Neuronal stem cell (in vitro differentiated cells): ENCODE results near the gene GJB6.

Experiments
- DNase-seq: peaks from one replicate; pipeline ENCODE4 v3.0.0-alpha.2; 2013; ENCODE audit warnings: low spot score
- H2AFZ ChIP-seq: one replicate; pipeline ENCODE4 v1.6.1; 2013; ENCODE audit warnings: mild to moderate bottlenecking, low read length, inconsistent platforms
- H2AK5ac ChIP-seq: 2 replicates; pipeline ENCODE4 v1.6.1; 2013; ENCODE audit warnings: low read depth, mild to moderate bottlenecking, inconsistent platforms, low read length, moderate library complexity, mixed read lengths
- H2BK120ac ChIP-seq: 2 replicates; pipeline ENCODE4 v1.6.1; 2013; ENCODE audit warnings: low read depth, mild to moderate bottlenecking, inconsistent platforms, low read length, moderate library complexity, mixed read lengths
- H2BK12ac ChIP-seq: one replicate; pipeline ENCODE4 v1.6.1; 2013; ENCODE audit warnings: low read length, inconsistent platforms
- H2BK15ac ChIP-seq: 2 replicates; pipeline ENCODE4 v1.6.1; 2013; ENCODE audit warnings: mild to moderate bottlenecking, low read length, inconsistent platforms, mixed read lengths
- H2BK5ac ChIP-seq: one replicate; pipeline ENCODE4 v1.6.1; 2013; ENCODE audit warnings: inconsistent platforms, mild to moderate bottlenecking, low read length, moderate library complexity
- H3K14ac ChIP-seq: one replicate; pipeline ENCODE4 v1.6.1; 2013; ENCODE audit warnings: low read length, inconsistent platforms
- H3K18ac ChIP-seq: 2 replicates; pipeline ENCODE4 v1.6.1; 2013; ENCODE audit warnings: low read length, inconsistent platforms
- H3K23ac ChIP-seq: 2 replicates; pipeline ENCODE4 v1.6.1; 2013; ENCODE audit warnings: low read depth, mild to moderate bottlenecking, mixed read lengths, low read length, inconsistent platforms; ENCODE audit not compliant: poor library complexity
- H3K27ac ChIP-seq: replicated peaks from 3 replicates; pipeline ENCODE4 v1.5.1; 2013; ENCODE audit warnings: low read length, inconsistent platforms
- H3K27me3 ChIP-seq, 3 experiments: 2 replicates each; pipeline ENCODE4 v1.6.1; 2013; ENCODE audit warnings: low read length in 3 of 3, mild to moderate bottlenecking in 2 of 3, inconsistent platforms in 1 of 3, low read depth in 1 of 3, mixed read lengths in 1 of 3, moderate library complexity in 1 of 3; ENCODE audit not compliant: control insufficient read depth in 3 of 3, insufficient read depth in 3 of 3
- H3K36me3 ChIP-seq, 2 donors: replicated peaks in 1 of 2; 2 replicates each; pipeline ENCODE4 v1.6.1; 2013; ENCODE audit warnings: low read length in 2 of 2; ENCODE audit not compliant: control insufficient read depth in 2 of 2, insufficient read depth in 2 of 2
- H3K4ac ChIP-seq: 2 replicates; pipeline ENCODE4 v1.6.1; 2013; ENCODE audit warnings: inconsistent platforms, mild to moderate bottlenecking, low read length, moderate library complexity
- H3K4me1 ChIP-seq, 2 donors: 1 replicate in 1 of 2; 2 replicates in 1 of 2; pipeline ENCODE4 v1.6.1; 2013; ENCODE audit warnings: low read length in 2 of 2, low read depth in 1 of 2; ENCODE audit not compliant: control insufficient read depth in 2 of 2, insufficient read depth in 1 of 2
- H3K4me2 ChIP-seq: one replicate; pipeline ENCODE4 v1.6.1; 2013; ENCODE audit warnings: mild to moderate bottlenecking, low read length, inconsistent platforms; ENCODE audit not compliant: insufficient read depth, poor library complexity, severe bottlenecking
- H3K4me3 ChIP-seq, 2 donors: 2 replicates each; pipeline ENCODE4 v1.5.1; 2013; ENCODE audit warnings: low read length in 2 of 2, mild to moderate bottlenecking in 2 of 2, inconsistent platforms in 1 of 2, moderate library complexity in 1 of 2
- H3K79me1 ChIP-seq: one replicate; pipeline ENCODE4 v1.6.1; 2013; ENCODE audit warnings: low read depth, mild to moderate bottlenecking, inconsistent platforms, low read length, moderate library complexity
- H3K9ac ChIP-seq: one replicate; pipeline ENCODE4 v1.6.1; 2013; ENCODE audit warnings: mild to moderate bottlenecking, low read depth, low read length, inconsistent platforms; ENCODE audit not compliant: poor library complexity
- H3K9me3 ChIP-seq, 2 donors: replicated peaks in 1 of 2; 2 replicates each; pipeline versions ENCODE3 to v1.6.1; 2013; ENCODE audit warnings: low read length in 2 of 2, mild to moderate bottlenecking in 2 of 2, inconsistent platforms in 1 of 2, low read depth in 1 of 2, mixed read lengths in 1 of 2, moderate library complexity in 1 of 2; ENCODE audit not compliant: control insufficient read depth in 2 of 2, insufficient read depth in 1 of 2
- H4K8ac ChIP-seq: one replicate; pipeline ENCODE4 v1.6.1; 2013; ENCODE audit warnings: low read depth, mild to moderate bottlenecking, inconsistent platforms, low read length, moderate library complexity
- H4K91ac ChIP-seq: one replicate; pipeline ENCODE4 v1.6.1; 2013; ENCODE audit warnings: low read length, low read depth, mild to moderate bottlenecking, inconsistent platforms; ENCODE audit not compliant: poor library complexity
- WGBS, 2 donors: extraction: QIAGEN DNeasy Blood & Tissue Kit; methylation state at CpG; one replicate each; pipeline ENCODE4 v1.1.7; 2013; ENCODE audit warnings: missing lambda C conversion rate in 2 of 2, mixed read lengths in 1 of 2; ENCODE audit not compliant: insufficient read length in 2 of 2, insufficient replicate concordance in 1 of 2; ENCODE audit errors: extremely low coverage in 2 of 2; 5-methylcytosine and 5-hydroxymethylcytosine counted together

Gene GJB6

DNA sequence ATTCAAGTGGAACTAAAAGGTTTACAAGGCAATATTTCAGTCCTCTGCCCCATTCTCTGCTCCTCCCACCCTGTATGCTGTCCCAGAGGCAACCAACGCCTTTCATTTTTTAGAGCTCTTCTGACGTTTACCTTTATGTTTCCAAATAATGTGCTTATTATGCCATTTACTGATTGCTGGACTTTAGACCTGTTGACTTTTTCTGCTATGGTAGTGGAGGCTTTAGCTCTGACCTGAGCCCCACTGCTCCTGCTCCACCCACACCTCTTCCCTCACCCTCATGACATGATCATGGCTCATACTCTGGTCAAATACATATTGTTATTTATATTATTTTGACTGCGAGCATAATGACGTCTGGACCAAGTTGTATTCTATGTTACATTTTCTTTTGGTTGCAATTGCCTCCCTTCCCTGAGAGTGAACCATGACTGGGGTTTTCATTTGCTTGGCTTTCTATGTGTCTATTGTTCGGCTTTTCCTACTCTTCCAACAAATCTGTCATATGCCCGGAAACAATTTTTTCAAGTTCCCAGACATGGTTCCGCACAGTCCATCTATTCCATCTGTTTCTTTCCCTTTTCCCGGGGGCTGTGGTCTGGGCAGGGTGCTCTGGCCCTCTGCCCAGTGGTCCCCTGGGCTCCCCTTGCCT, 31.4 kb upstream of the GJB6 start:
- Histone ChIP-seq H2BK120ac (no peak overlapping the region), H3K4me2 (no peak overlapping the region), H3K4ac (no peak overlapping the region), H3K27ac (no peak overlapping the region), H2BK15ac (no peak overlapping the region), H3K27me3 (no peaks in the 10 kb centered on the region), H3K18ac (no peak overlapping the region), H3K9me3 (no peaks in the 10 kb centered on the region), H2BK12ac (no peak overlapping the region), H3K79me1 (no peaks in the 10 kb centered on the region), H3K14ac (no peak overlapping the region), H2AK5ac (no peak overlapping the region), H3K36me3 (no peaks in the 10 kb centered on the region), H4K91ac (no peak overlapping the region), H3K4me1 (no peaks in the 10 kb centered on the region), H4K8ac (no peak overlapping the region), H2BK5ac (no peak overlapping the region), H3K4me3 (no peak overlapping the region), H3K9ac (no peak overlapping the region), H2AFZ (no peak overlapping the region), H3K23ac (no peak overlapping the region)
- no peak for DNase-seq
- no CpG with 5 or more reads among the region's 8 CpGs for whole genome bisulfite sequencing, 2 donors

DNA sequence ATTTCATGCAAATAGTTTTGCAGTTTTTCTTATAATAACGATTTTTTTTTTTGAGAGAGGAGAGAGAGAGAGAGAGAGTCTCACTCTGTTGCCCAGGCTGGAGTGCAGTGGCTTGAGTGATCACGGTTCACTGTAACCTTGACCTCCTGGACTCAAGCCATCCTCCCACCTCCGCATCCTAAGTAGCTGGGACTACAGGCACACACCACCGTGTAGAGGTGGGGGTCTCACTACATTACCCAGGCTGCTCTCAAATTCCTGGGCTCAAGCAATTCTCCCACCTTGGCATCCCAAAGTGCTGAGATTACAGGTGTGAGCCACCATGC, 26.8 kb upstream of the GJB6 start:
- Histone ChIP-seq H3K23ac (no peak overlapping the region), H3K4me2 (no peak overlapping the region), H3K79me1 (no peaks in the 10 kb centered on the region), H3K4me3 (no peak overlapping the region), H2AFZ (no peak overlapping the region), H2BK120ac (no peak overlapping the region), H3K9ac (no peak overlapping the region), H3K14ac (no peak overlapping the region), H3K27me3 (no peaks in the 10 kb centered on the region), H3K4ac (no peak overlapping the region), H3K27ac (no peak overlapping the region), H4K8ac (no peak overlapping the region), H3K18ac (no peak overlapping the region), H4K91ac (no peak overlapping the region), H3K9me3 (no peaks in the 10 kb centered on the region), H2BK15ac (no peak overlapping the region), H2BK12ac (no peak overlapping the region), H2AK5ac (no peak overlapping the region), H3K4me1 (no peaks in the 10 kb centered on the region), H3K36me3 (no peaks in the 10 kb centered on the region), H2BK5ac (no peak overlapping the region)
- no peak for DNase-seq
- WGBS, 2 donors, result no CpG with 5 or more reads among the region's 4 CpGs

DNA sequence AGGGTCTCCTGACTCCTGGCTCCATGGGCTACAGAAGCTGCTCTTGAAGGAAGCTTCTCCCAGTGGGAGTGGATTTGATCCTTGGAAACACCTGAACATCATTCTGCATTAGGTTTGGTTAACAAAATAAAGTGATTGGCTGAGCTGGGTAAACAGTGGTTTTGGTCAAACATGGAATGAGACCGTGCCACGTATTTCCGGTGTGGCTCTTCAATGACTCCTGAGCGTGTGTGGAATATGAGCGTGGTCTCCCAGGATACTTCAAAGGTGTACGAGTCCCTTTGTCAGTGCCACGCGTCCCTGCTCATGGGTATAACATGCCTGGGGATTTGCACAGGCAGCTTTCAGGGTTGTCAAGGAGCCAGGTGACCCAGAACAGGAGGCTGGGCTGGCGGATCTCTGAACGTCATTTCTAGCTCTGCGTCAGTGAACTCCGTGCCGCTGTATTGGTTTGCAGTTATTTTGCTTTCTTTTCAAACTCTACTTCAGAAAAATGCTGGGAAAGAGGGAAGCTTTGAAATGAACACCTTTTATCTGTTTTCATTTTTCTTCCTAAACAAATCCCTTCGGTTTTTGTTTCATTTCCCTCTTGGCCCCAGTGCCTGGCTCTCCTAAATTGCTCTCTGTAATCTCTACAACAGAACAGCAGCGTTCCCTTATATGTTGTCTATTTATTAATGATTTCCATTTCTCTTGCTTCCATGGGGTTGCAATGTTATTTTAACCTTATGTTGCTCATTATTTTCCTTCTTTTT, 26.3 kb upstream of the GJB6 start:
- Histone ChIP-seq H2BK120ac (no peak overlapping the region), H3K79me1 (no peaks in the 10 kb centered on the region), H3K4me2 (no peak overlapping the region), H3K4me3 (no peak overlapping the region), H3K4ac (no peak overlapping the region), H3K14ac (no peak overlapping the region), H2BK5ac (no peak overlapping the region), H4K8ac (no peak overlapping the region), H3K4me1 (no peaks in the 10 kb centered on the region), H3K27ac (no peak overlapping the region), H3K36me3 (no peaks in the 10 kb centered on the region), H2BK15ac (no peak overlapping the region), H4K91ac (no peak overlapping the region), H2AFZ (no peak overlapping the region), H2BK12ac (no peak overlapping the region), H3K27me3 (no peaks in the 10 kb centered on the region), H3K18ac (no peak overlapping the region), H3K23ac (no peak overlapping the region), H2AK5ac (no peak overlapping the region), H3K9me3 (no peaks in the 10 kb centered on the region), H3K9ac (no peak overlapping the region)
- WGBS, 2 donors, result no CpG with 5 or more reads among the region's 15 CpGs
- DNase-seq, result no peak

DNA sequence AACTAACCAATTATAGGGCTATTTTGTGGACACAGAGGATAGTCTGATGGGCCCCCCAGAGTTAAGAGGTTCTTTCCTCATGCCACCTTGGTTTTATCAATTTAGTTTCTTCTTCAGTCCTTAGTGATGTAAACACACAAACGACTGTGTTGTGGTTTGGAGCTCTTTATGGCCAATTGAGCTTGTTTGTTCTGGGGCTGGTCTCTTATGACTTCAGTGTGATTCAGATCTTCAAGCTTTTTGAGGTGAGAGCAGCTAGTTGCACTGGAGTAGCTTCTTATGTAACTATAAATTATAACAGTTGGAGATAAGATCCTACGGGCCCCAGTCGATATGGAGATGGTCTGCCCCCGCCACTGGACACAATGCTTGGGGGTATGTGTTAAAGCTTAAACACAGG, 22.0 kb upstream of the GJB6 start:
- Histone ChIP-seq H3K23ac (no peak overlapping the region), H3K4ac (no peak overlapping the region), H3K4me3 (no peak overlapping the region), H3K18ac (no peak overlapping the region), H3K4me1 (no peaks in the 10 kb centered on the region), H2BK12ac (no peak overlapping the region), H4K91ac (no peak overlapping the region), H2BK120ac (no peak overlapping the region), H3K27ac (no peak overlapping the region), H2BK5ac (no peak overlapping the region), H3K79me1 (no peaks in the 10 kb centered on the region), H3K4me2 (no peak overlapping the region), H3K9ac (no peak overlapping the region), H2AK5ac (no peak overlapping the region), H2AFZ (no peak overlapping the region), H3K36me3 (no peaks in the 10 kb centered on the region), H3K14ac (no peak overlapping the region), H2BK15ac (no peak overlapping the region), H4K8ac (no peak overlapping the region), H3K9me3 (no peaks in the 10 kb centered on the region), H3K27me3 (no peaks in the 10 kb centered on the region)
- no peak for DNase-seq
- no CpG with 5 or more reads among the region's 4 CpGs for WGBS, 2 donors
